Heart left ventricle (tissue), 16 donors: ENCODE data around the gene OPHN1. TPM values are rescaled to one million over a fixed set of nuclear protein-coding genes. Genes with fewer than 3 reads are reported as not detected.

Source experiments
- ATAC-seq, 4 donors: fragments of 200-7000 bp; cut with Tn5 transposase; one replicate each; pipeline ENCODE4 v1.9.1; 2020 to 2022; ENCODE audit warnings: moderate library complexity in 4 of 4, mild to moderate bottlenecking in 3 of 4, moderate number of reproducible peaks in 1 of 4
- DNase-seq, 5 donors: peaks; one replicate each; pipeline ENCODE4 v3.0.0-alpha.2; 2020
- H3K27ac ChIP-seq, 12 donors: fragments of 200-600 bp; sonication (generic) in 4 of 12; one replicate each; pipeline versions ENCODE4 v1.5.0 to v1.8.0; 2016 to 2022; ENCODE audit warnings: mild to moderate bottlenecking in 2 of 12
- H3K27me3 ChIP-seq, 9 donors: fragments of 200-600 bp; sonication (generic) in 2 of 9; one replicate each; pipeline versions ENCODE4 v1.5.1 to v1.8.0; 2016 to 2022; ENCODE audit warnings: mild to moderate bottlenecking in 3 of 9
- H3K36me3 ChIP-seq, 9 donors: fragments of 200-600 bp; sonication (generic) in 2 of 9; one replicate each; pipeline versions ENCODE4 v1.5.0 to v1.8.0; 2018 to 2022; ENCODE audit warnings: mild to moderate bottlenecking in 2 of 9
- H3K4me1 ChIP-seq, 12 donors: fragments of 200-600 bp; sonication (generic) in 4 of 12; one replicate each; pipeline versions ENCODE4 v1.5.0 to v1.8.0; 2016 to 2022; ENCODE audit warnings: mild to moderate bottlenecking in 3 of 12
- H3K4me3 ChIP-seq, 12 donors: fragments of 200-600 bp; sonication (generic) in 4 of 12; one replicate each; pipeline versions ENCODE4 v1.5.0 to v1.8.0; 2017 to 2022; ENCODE audit warnings: mild to moderate bottlenecking in 9 of 12, moderate library complexity in 4 of 12
- H3K9me3 ChIP-seq, 12 donors: fragments of 200-600 bp; sonication (generic) in 4 of 12; one replicate each; pipeline versions ENCODE4 v1.5.0 to v1.8.0; 2016 to 2022; ENCODE audit warnings: mild to moderate bottlenecking in 1 of 12
- CTCF ChIP-seq, 12 donors: fragments of 200-600 bp; sonication (generic) in 4 of 12; IDR thresholded peaks; one replicate each; pipeline versions ENCODE4 v1.5.0 to v1.8.0; 2018 to 2022; ENCODE audit warnings: antibody characterized with exemption in 12 of 12, mild to moderate bottlenecking in 5 of 12
- POLR2A ChIP-seq, 2 donors: fragments of 450-650 bp; IDR thresholded peaks; one replicate each; pipeline ENCODE4 v1.6.1; 2017; ENCODE audit warnings: antibody characterized with exemption in 2 of 2, mild to moderate bottlenecking in 2 of 2, moderate library complexity in 2 of 2
- WGBS, 4 donors: extraction: QIAGEN DNeasy Blood & Tissue Kit in 2 of 4; methylation state at CpG; one replicate each; pipeline versions ENCODE4 v1.1.5 to v1.1.7; 2013 to 2018; 5-methylcytosine and 5-hydroxymethylcytosine counted together
- intact Hi-C, 10 donors: fragments of 100-400 bp; cut with DNase I; formaldehyde crosslinking; loops; one replicate each; pipeline versions ENCODE4 v1.11.1 to v1.14.2; 2022
- polyA plus RNA-seq, 2 donors: library from polyadenylated mRNA; stranded (reverse); fragments of 200-250 nt; gene quantifications; one replicate each; pipeline ENCODE4 v1.2.3, GENCODE V29; 2013
- total RNA-seq, 9 donors: library from RNA; depleted of rRNA in 2 of 9; stranded (reverse); fragments of >200 nt in 2 of 9; fragmentation: NEBNext Ultra II Directional in 3 of 9; extraction: Animal tissue kit (Norgen Biotek cat#: 25700) in 3 of 9; gene quantifications; one replicate each; pipeline versions ENCODE4 v1.1.0 to v1.2.4, GENCODE V29; 2016 to 2023
- donor health status: ischemic (EF 13 %, LVEDD 7.1; RV severe dilation, severe dysfunction).
- donor health status: healthy with polysubstance abuse.
- donor health status: DM: no; HTN: yes; CAD: no.
- donor health status: DM: no; HTN: no; CAD: no.
- donor health status: ischemic (EF 25% LVEDD 6.9; RV normal size, moderate dysfunction).
- donor health status: ischemic (EF 25% LVEDD 5.7; RV mildly dilated, moderate dysfunction).
- donor health status: healthy.
- donor health status: DM: yes; HTN: yes; CAD: no.
- donor health status: ischemic (EF 35%, LVEDD 5.7; RV mildly dilated, moderate dysfunction).
- donor health status: nonischemic (EF 11% LVEDD 7.7; RV severe dilation, severe dysfunction).
- donor health status: DM: yes; HTN: yes; CAD: no.
- donor health status: PGD.
- donor health status: ischemic (EF 29% LVEDD 5.4; RV normal size, mild dysfunction).
- donor health status: nonischemic (EF 23%, LVEDD 6.1; RV moderate dilation, normal function).

OPHN1 gene
- total and polyA plus RNA-seq, 11 donors = 0.95 to 9.6 (median 5.7) TPM

GRCh38 chrX:68185161-68185560, 248.1 kb downstream of the OPHN1 start:
- WGBS, 4 donors = 58 to 91% (median 79%) methylated on average over 1 of the region's 1 CpG
- no peak for ATAC-seq
- Histone ChIP-seq H3K27ac (no peak overlapping the region), H3K4me1 (no peaks in the 10 kb centered on the region), H3K36me3 (peaks cover 0 to 4% (median 0%) of the 10 kb centered on the region in 9 donors), H3K9me3 (no peaks in the 10 kb centered on the region), H3K4me3 (no peak overlapping the region), H3K27me3 (peaks cover 0 to 13% (median 0%) of the 10 kb centered on the region in 9 donors)
- DNase-seq = no peak
- intact Hi-C loops = no loop called here
- TF ChIP-seq POLR2A (IDR thresholded peaks at IDR 0.05) (no peak), CTCF (IDR thresholded peaks at IDR 0.05) (no peak)

GRCh38 chrX:68183612-68184214, 249.6 kb downstream of the OPHN1 start:
- H3K27ac ChIP-seq = no peak overlapping the region
- no peaks in the 10 kb centered on the region for H3K36me3 ChIP-seq
- ATAC-seq (no peak), DNase-seq (no peak)
- intact Hi-C loops = no loop called here
- H3K9me3 ChIP-seq = no peaks in the 10 kb centered on the region
- H3K27me3 ChIP-seq = peaks cover 0 to 9% (median 0%) of the 10 kb centered on the region in 9 donors
- 50 to 70% (median 60%) methylated on average over 4 of the region's 4 CpGs for WGBS, 4 donors
- no peaks in the 10 kb centered on the region for H3K4me1 ChIP-seq
- H3K4me3 ChIP-seq = no peak overlapping the region
- TF ChIP-seq POLR2A (IDR thresholded peaks at IDR 0.05) (no peak), CTCF (IDR thresholded peaks at IDR 0.05) (peak in 11 of 12 donors; percentile 15 to 43 (median 34))

- Histone ChIP-seq H3K27me3 (peaks cover 0 to 6% (median 0%) of the 10 kb centered on the region in 9 donors), H3K9me3 (peaks cover 0 to 5% (median 0%) of the 10 kb centered on the region in 12 donors), H3K4me3 (no peak overlapping the region), H3K4me1 (peaks cover 0 to 2% (median 0%) of the 10 kb centered on the region in 12 donors), H3K27ac (peak overlapping the region in 1 of 12 donors; percentile 56), H3K36me3 (no peaks in the 10 kb centered on the region)
- intact Hi-C loops = no loop called here
- ATAC-seq (peak in 1 of 4 donors; percentile 32), DNase-seq (no peak)
- no peak for TF ChIP-seq POLR2A (IDR thresholded peaks at IDR 0.05)
- TF ChIP-seq CTCF (IDR thresholded peaks at IDR 0.05) = no peak
- WGBS, 4 donors = 45 to 81% (median 65%) methylated on average over 2 of the region's 2 CpGs
Observed at GRCh38 chrX:68180579-68180978, 252.7 kb downstream of the OPHN1 start.

GRCh38 chrX:68179355-68179754, 253.9 kb downstream of the OPHN1 start:
- Histone ChIP-seq H3K9me3 (peaks cover 0 to 5% (median 0%) of the 10 kb centered on the region in 12 donors), H3K4me3 (no peak overlapping the region), H3K4me1 (peaks cover 0 to 2% (median 0%) of the 10 kb centered on the region in 12 donors), H3K27ac (no peak overlapping the region), H3K36me3 (no peaks in the 10 kb centered on the region), H3K27me3 (peaks cover 0 to 6% (median 0%) of the 10 kb centered on the region in 9 donors)
- no peak for DNase-seq
- 85 to 100% (median 92%) methylated on average over 1 of the region's 1 CpG for WGBS, 4 donors
- intact Hi-C loops = no loop called here
- TF ChIP-seq POLR2A (IDR thresholded peaks at IDR 0.05) (no peak), CTCF (IDR thresholded peaks at IDR 0.05) (no peak)
- no peak for ATAC-seq
